ENCODE data around the gene TSPAN13. TPM values are rescaled to one million over a fixed set of nuclear protein-coding genes. Genes with fewer than 3 reads are reported as not detected.

TSPAN13 gene
- total RNA-seq, 2 donors from 2014 or later, result 34.9 to 51.2 TPM

DNA sequence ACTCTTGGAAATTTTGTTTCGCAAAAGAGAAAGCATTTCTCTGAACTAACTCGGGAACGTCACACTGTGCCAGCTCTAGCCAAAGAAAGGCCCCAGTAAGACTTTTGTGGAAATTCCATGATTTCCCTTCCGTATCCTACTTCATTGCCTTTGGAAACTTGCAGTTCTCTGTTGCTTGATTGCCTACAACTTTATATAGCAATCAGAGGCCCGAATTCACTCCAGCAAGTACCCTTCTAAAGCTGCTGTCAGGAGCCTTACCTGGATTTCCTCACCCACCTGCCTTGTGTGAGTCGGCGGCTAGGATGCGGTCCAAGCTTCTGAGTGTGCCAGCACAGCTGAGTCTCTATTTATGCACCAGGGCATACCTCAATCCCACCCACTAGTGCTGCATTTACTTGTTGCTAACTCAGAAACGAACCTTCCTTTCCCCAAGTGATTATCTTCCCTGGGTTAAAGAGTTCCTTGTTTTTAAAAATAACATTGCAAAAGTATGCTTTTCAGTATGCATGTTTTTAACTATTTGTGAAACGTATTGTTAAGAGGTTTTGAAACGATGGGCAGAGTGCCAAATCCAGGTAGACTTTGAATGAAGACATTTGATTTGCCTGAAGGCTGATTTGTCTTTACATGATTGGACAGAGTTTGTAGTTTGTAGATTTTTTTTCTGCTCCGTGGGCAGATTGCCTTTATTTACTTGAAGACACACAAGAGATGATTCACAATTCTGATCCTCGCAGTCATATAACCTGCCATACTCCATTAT, 51.3 kb downstream of the TSPAN13 start, which contains the start of gene AGR2:
Gene AGR2 (minus strand): TSS at position 326 of the 766 bp plus-strand sequence. CDS start 3,203 bp downstream, outside the sequence.
- Mint-ChIP-seq H3K9me3 (no peaks in the 10 kb centered on the region), H3K27ac (no peak within 1 kb of the TSS), H3K36me3 (ENCODE audit: low read depth) (no peaks in the 10 kb centered on the region), H3K4me3 (no peak within 1 kb of the TSS), H3K4me1 (peaks cover 7% of the 10 kb centered on the region), H3K27me3 (ENCODE audit: insufficient read depth) (no peaks in the 10 kb centered on the region)
- Histone ChIP-seq H3K9me3 (ENCODE audit: control insufficient read depth, low read length) (no peaks in the 10 kb centered on the region), H3K27ac (ENCODE audit: low read depth, low read length) (no peak within 1 kb of the TSS), H3K27me3 (ENCODE audit: control insufficient read depth, insufficient read depth, low read length, poor library complexity, severe bottlenecking) (no peaks in the 10 kb centered on the region), H3K9ac (ENCODE audit: extremely low read depth, low read length, poor library complexity, severe bottlenecking) (no peak within 1 kb of the TSS), H3K36me3 (ENCODE audit: control insufficient read depth, insufficient read depth, low read length) (no peaks in the 10 kb centered on the region), H3K4me3 (ENCODE audit: low read length) (no peak within 1 kb of the TSS), H3K4me1 (ENCODE audit: control insufficient read depth, insufficient read depth, low read length) (no peaks in the 10 kb centered on the region)
- no peak for DNase-seq
- TF ChIP-seq CTCF (conservative IDR thresholded peaks at IDR 0.05), result no peak
- 94 to 95% methylated on average over 8 to 13 of the region's 13 CpGs for WGBS, 2 experiments (ENCODE audit: insufficient coverage in 1 of 2, insufficient read length in 1 of 2)

DNA sequence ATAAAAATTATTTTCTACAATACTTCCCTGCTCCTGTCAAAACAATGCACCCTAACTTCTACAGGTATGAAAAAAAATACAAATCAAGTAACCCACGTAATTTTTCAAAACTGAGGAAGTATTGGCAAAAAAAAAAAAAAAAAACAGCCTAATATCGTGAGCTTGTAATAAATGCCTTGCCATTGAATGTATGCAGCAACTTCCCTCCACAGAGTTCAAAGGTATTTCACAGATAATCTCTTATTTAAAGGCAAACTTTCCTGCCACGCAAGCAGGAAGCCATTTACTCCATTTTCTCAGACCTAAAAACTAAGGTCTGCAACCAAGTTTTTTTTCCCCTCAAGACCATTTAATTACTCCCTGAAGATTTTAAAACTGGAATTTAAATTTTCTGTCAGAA, 51.9 kb downstream of the TSPAN13 start:
- peaks cover 7% of the 10 kb centered on the region for H3K4me1 Mint-ChIP-seq
- H3K27ac Mint-ChIP-seq, result no peak overlapping the region
- no peaks in the 10 kb centered on the region for H3K27me3 Mint-ChIP-seq (ENCODE audit: insufficient read depth)
- 89 to 95% methylated on average over 2 to 3 of the region's 3 CpGs for WGBS, 2 experiments (ENCODE audit: insufficient coverage in 1 of 2, insufficient read length in 1 of 2)
- Histone ChIP-seq H3K9me3 (ENCODE audit: control insufficient read depth, low read length) (no peaks in the 10 kb centered on the region), H3K27me3 (ENCODE audit: control insufficient read depth, insufficient read depth, low read length, poor library complexity, severe bottlenecking) (no peaks in the 10 kb centered on the region), H3K27ac (ENCODE audit: low read depth, low read length) (no peak overlapping the region), H3K9ac (ENCODE audit: extremely low read depth, low read length, poor library complexity, severe bottlenecking) (no peak overlapping the region), H3K36me3 (ENCODE audit: control insufficient read depth, insufficient read depth, low read length) (no peaks in the 10 kb centered on the region), H3K4me3 (ENCODE audit: low read length) (no peak overlapping the region), H3K4me1 (ENCODE audit: control insufficient read depth, insufficient read depth, low read length) (no peaks in the 10 kb centered on the region)
- no peak overlapping the region for H3K4me3 Mint-ChIP-seq
- DNase-seq, result no peak
- no peak for TF ChIP-seq CTCF (conservative IDR thresholded peaks at IDR 0.05)
- no peaks in the 10 kb centered on the region for H3K36me3 Mint-ChIP-seq (ENCODE audit: low read depth)
- H3K9me3 Mint-ChIP-seq, result no peaks in the 10 kb centered on the region

- Histone ChIP-seq H3K27ac (ENCODE audit: low read depth, low read length) (no peak overlapping the region), H3K9ac (ENCODE audit: extremely low read depth, low read length, poor library complexity, severe bottlenecking) (no peak overlapping the region), H3K9me3 (ENCODE audit: control insufficient read depth, low read length) (no peaks in the 10 kb centered on the region), H3K36me3 (ENCODE audit: control insufficient read depth, insufficient read depth, low read length) (no peaks in the 10 kb centered on the region), H3K4me3 (ENCODE audit: low read length) (no peak overlapping the region), H3K27me3 (ENCODE audit: control insufficient read depth, insufficient read depth, low read length, poor library complexity, severe bottlenecking) (no peaks in the 10 kb centered on the region), H3K4me1 (ENCODE audit: control insufficient read depth, insufficient read depth, low read length) (no peaks in the 10 kb centered on the region)
- no peak for TF ChIP-seq CTCF (conservative IDR thresholded peaks at IDR 0.05)
- Mint-ChIP-seq H3K9me3 (no peaks in the 10 kb centered on the region), H3K27me3 (ENCODE audit: insufficient read depth) (no peaks in the 10 kb centered on the region), H3K4me1 (peaks cover 7% of the 10 kb centered on the region), H3K27ac (no peak overlapping the region), H3K4me3 (no peak overlapping the region), H3K36me3 (ENCODE audit: low read depth) (no peaks in the 10 kb centered on the region)
- 86 to 94% methylated on average over 2 of the region's 2 CpGs for WGBS, 2 experiments (ENCODE audit: insufficient coverage in 1 of 2, insufficient read length in 1 of 2)
- DNase-seq, result no peak
Observed at GRCh38 chr7:16810112-16810511, 56.6 kb downstream of the TSPAN13 start.
